Measurements from ENCODE around the gene SLC22A7. TPM values are rescaled to one million over a fixed set of nuclear protein-coding genes. Genes with fewer than 3 reads are reported as not detected.
"Not testable (repeated sequence)": the region's sequence is repeated elsewhere in the genome, so short reads cannot be mapped to it uniquely, and the experiment has no call there.

The SLC22A7 gene
- total RNA-seq, 1 experiment from 2014 or later, result not detected

DNA sequence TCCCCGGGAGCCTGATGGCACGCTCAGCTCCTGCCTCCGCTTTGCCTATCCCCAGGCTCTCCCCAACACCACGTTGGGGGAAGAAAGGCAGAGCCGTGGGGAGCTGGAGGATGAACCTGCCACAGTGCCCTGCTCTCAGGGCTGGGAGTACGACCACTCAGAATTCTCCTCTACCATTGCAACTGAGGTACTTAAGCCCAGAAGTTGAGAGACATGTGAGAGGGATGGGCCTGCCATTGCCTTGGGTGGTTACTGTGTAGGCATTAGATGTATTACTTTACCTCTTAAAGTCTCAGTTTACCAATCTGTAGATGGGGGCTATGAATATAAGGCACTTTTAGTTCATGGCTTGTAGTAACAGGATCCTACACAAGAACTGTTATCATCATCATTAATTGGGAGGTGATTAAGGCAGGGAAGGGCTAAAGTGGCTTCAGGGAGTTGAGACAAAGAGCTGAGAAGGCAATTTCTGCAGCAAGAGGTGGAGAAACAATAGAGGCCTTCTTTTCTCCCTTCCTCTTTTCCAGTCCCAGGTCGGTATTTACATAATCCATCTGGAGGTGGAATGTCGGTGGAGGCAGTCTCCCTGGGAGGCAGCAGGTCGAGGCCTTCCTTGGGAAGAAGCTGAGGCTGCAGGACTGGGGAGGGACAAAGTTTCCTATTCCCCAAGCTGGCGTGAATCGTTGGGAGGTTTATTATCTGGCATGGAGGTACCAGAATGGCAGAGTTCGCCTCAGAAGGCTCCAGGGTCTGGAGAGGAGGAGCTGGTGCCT lies 691 bp downstream of the SLC22A7 start:
- DNase-seq (ENCODE audit: extremely low read depth, low read depth), result no peak

GRCh38 chr6:43299338-43300293 lies 1.6 kb downstream of the SLC22A7 start:
- no peak for DNase-seq (ENCODE audit: extremely low read depth, low read depth)

DNA sequence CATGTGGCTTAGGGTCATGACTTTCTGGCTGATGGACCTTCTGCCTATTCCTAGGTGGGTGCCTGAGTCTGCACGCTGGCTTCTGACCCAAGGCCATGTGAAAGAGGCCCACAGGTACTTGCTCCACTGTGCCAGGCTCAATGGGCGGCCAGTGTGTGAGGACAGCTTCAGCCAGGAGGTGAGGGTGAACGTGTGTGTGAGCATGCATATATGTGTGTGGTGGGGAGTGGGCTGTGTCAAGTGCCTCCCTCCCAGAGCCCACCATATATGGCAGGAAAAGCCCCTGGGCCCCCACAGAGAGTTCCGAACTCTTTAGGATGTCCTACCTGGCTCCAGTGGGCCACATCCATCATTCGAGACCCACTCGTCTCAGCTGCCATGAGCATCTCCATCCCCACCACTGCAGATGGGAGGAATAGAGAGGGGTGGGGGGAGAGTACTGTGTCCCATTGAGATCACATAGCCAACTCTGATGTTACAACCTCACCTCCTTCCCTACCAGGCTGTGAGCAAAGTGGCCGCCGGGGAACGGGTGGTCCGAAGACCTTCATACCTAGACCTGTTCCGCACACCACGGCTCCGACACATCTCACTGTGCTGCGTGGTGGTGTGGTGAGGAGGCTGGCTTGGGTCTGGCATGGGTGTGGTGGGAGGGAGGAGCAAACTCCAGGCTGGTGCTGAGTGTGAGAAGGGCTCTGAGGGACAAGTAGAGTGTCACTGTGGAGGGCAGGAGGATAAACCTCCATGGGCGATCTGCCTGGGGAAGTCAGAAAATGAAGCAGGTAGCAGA lies 3.2 kb downstream of the SLC22A7 start:
- DNase-seq (ENCODE audit: extremely low read depth, low read depth), result no peak

GRCh38 chr6:43302126-43302525 lies 4.1 kb downstream of the SLC22A7 start:
- DNase-seq (ENCODE audit: extremely low read depth, low read depth), result no peak

DNA sequence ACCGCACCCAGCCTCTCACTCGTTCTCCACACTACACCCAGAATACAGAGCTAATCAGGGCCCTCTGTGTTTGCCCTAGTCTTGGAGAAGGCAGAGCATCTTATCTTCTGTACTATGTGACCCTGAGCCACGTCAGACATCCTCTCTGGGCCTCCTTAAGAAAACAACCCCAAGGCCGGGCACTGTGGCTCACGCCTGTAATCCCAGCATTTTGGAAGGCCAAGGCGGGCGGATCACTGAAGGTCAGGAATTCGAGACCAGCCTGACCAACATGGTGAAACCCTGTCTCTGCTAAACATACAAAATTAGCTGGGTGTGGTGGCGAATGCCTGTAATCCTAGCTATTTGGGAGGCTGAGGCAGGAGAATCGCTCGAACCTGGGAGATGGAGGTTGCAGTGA lies 4.9 kb downstream of the SLC22A7 start:
- DNase-seq (ENCODE audit: extremely low read depth, low read depth), result not testable (repeated sequence)

DNA sequence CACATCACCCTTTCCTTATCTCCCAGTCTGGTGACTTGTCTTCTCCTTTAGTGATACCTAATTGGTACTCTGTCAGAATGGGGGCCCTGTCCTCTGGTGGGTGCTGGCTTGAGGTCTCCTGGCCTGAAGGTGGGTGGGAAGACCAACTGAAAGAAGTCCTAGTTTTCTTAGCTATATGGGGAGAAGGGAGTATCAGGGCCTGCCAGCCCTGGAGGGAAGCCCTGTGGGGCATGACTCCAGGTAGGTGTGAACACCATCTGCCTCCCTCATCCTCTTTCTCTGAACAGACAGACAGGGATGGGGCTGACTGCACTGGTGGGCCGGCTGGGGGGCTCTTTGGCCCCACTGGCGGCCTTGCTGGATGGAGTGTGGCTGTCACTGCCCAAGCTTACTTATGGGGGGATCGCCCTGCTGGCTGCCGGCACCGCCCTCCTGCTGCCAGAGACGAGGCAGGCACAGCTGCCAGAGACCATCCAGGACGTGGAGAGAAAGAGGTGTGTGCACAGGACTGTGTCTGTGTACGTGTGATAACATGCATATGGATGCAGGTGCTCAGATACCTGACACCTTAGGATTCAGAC lies 5.8 kb downstream of the SLC22A7 start:
- no peak for DNase-seq (ENCODE audit: extremely low read depth, low read depth)

DNA sequence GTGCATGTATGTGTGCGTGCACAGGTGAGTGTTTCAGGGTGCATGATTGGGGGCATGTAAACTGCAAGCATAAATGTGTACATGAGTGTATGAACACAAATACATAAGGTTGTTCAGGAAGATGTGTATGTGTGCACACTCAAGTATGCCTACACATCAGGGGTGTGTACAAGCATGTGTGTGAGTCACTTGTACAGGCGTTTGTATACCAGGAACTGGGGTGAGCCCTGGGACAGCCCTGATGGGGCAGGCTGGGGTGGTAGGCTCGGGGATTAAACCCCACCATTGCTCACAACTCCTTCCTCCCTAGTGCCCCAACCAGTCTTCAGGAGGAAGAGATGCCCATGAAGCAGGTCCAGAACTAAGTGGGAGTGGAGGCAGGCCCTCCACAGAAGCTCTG lies 6.3 kb downstream of the SLC22A7 start:
- no peak for DNase-seq (ENCODE audit: extremely low read depth, low read depth)

- no peak for DNase-seq (ENCODE audit: extremely low read depth, low read depth)
Measured at GRCh38 chr6:43304882-43305281, 6.8 kb downstream of the SLC22A7 start.

- DNase-seq (ENCODE audit: extremely low read depth, low read depth), result no peak
Measured at GRCh38 chr6:43306086-43306485, 8.0 kb downstream of the SLC22A7 start.

- no peak for DNase-seq (ENCODE audit: extremely low read depth, low read depth)
Measured at GRCh38 chr6:43307451-43308100, 9.5 kb downstream of the SLC22A7 start.

GRCh38 chr6:43308101-43308989 lies 10.3 kb downstream of the SLC22A7 start, which contains the start of gene CRIP3:
Gene CRIP3 (minus strand): TSS chr6:43308826. CDS start chr6:43308792, 34 bp downstream.
- no peak for DNase-seq (ENCODE audit: extremely low read depth, low read depth)

- no peak for DNase-seq (ENCODE audit: extremely low read depth, low read depth)
Measured at GRCh38 chr6:43308990-43309477, 11.0 kb downstream of the SLC22A7 start.

- DNase-seq (ENCODE audit: extremely low read depth, low read depth), result no peak
Measured at GRCh38 chr6:43310134-43310533, 12.1 kb downstream of the SLC22A7 start.

- DNase-seq (ENCODE audit: extremely low read depth, low read depth), result no peak
Measured at GRCh38 chr6:43310624-43311023, 12.6 kb downstream of the SLC22A7 start.

DNA sequence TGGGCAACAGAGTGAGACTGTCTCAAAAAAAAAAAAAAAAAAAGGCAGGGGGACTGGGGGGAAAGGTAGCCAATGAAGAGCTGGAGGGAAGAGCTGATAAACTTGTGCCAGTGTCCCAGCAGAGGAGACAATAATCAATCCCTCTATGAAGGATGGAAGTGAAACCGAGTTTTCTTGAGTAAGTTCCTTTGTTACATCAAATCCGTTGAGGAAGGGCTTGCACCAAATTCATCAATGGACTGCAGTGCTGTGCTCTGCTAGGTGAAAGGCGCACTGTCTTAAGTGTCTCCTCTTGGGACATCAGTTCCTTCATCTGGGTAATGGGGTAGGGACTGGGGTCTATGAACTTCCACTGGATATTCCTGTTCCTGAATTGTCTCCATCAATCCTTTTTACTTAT lies 13.6 kb downstream of the SLC22A7 start:
- DNase-seq (ENCODE audit: extremely low read depth, low read depth), result no peak

GRCh38 chr6:43313813-43314212 lies 15.8 kb downstream of the SLC22A7 start:
- DNase-seq (ENCODE audit: extremely low read depth, low read depth), result no peak

DNA sequence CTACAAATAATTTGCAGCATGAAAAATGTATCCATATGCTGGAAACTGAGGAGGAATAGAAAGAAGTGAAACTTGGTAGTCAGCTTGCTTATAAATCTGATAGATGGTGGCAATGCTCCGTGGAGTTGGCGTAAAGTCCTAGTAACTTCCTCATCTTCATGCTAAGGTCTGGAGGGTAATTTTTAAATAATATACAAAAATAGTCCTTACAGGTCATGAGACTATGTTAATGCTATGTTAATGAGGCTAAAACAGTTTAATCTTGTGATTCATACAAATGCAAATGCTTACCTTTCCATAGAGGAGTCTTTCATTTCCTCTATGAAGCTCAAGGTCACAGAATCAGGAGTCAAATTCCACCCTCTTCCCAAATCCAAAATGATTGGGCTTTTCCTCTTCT lies 20.0 kb downstream of the SLC22A7 start:
- DNase-seq (ENCODE audit: extremely low read depth, low read depth), result no peak

GRCh38 chr6:43325876-43326275 lies 27.8 kb downstream of the SLC22A7 start:
- DNase-seq (ENCODE audit: extremely low read depth, low read depth), result no peak

- no peak for DNase-seq (ENCODE audit: extremely low read depth, low read depth)
Measured at GRCh38 chr6:43328528-43328927, 30.5 kb downstream of the SLC22A7 start.
